WTC11 (cell line): Measurements from ENCODE around the gene NEK8. TPM values are rescaled to one million over a fixed set of nuclear protein-coding genes. Genes with fewer than 3 reads are reported as not detected.

Experiments
- ATAC-seq: fragments of 200-7000 bp; cut with Tn5 transposase; 2 replicates; pipeline ENCODE4 v1.10.0; 2021; ENCODE audit warnings: mild to moderate bottlenecking, moderate library complexity
- CTCF ChIA-PET: fragments of 300-600 bp; sonication (Branson Sonifier 250); formaldehyde crosslinking; loops from one replicate; lab custom pipeline; 2021; ENCODE audit warnings: antibody characterized with exemption; lab: Charles Lee
- POLR2A ChIA-PET: fragments of 350-600 bp; sonication (Branson Sonifier 250); formaldehyde crosslinking; loops from one replicate; lab custom pipeline; 2021; ENCODE audit warnings: antibody characterized with exemption; lab: Charles Lee
- DNase-seq: peaks from one replicate; pipeline ENCODE4 v3.0.0; 2021; ENCODE audit warnings: low spot score
- H3K27ac Mint-ChIP-seq: 2 replicates; pipeline ENCODE4 v1.8.0; 2021; ENCODE audit warnings: mixed read lengths
- H3K27me3 Mint-ChIP-seq: 2 replicates; pipeline ENCODE4 v1.8.0; 2021; ENCODE audit warnings: low read depth, mild to moderate bottlenecking, moderate library complexity, mixed read lengths
- H3K36me3 Mint-ChIP-seq: 2 replicates; pipeline ENCODE4 v1.8.0; 2021; ENCODE audit warnings: mixed read lengths
- H3K4me1 Mint-ChIP-seq: 2 replicates; pipeline ENCODE4 v1.8.0; 2022; ENCODE audit warnings: mixed read lengths
- H3K4me3 Mint-ChIP-seq: 2 replicates; pipeline ENCODE4 v1.8.0; 2021; ENCODE audit warnings: mild to moderate bottlenecking, moderate library complexity, mixed read lengths
- H3K9me3 Mint-ChIP-seq: 2 replicates; pipeline ENCODE4 v1.8.0; 2021; ENCODE audit warnings: mixed read lengths
- CBFB ChIP-seq: sonication (generic); formaldehyde crosslinking; IDR thresholded peaks from 2 replicates; pipeline ENCODE4 v1.8.1; 2022; ENCODE audit warnings: mild to moderate bottlenecking, low read depth, missing genetic modification reagents
- CDX4 ChIP-seq: fragments of 250-450 bp; sonication (Bioruptor Pico); IDR thresholded peaks from 2 replicates; pipeline ENCODE4 v1.9.0; 2021; ENCODE audit warnings: moderate library complexity, mild to moderate bottlenecking, inconsistent platforms, borderline replicate concordance
- CREB1 ChIP-seq: sonication (generic); formaldehyde crosslinking; IDR thresholded peaks from 2 replicates; pipeline ENCODE4 v1.8.0; 2023; ENCODE audit warnings: mild to moderate bottlenecking, missing genetic modification reagents
- CREM ChIP-seq: sonication (generic); formaldehyde crosslinking; IDR thresholded peaks from 2 replicates; pipeline ENCODE4 v1.8.1; 2022; ENCODE audit warnings: mild to moderate bottlenecking, missing genetic modification reagents, moderate library complexity
- ERG ChIP-seq: fragments of 250-450 bp; sonication (Bioruptor Pico); IDR thresholded peaks from 2 replicates; pipeline ENCODE4 v1.8.0; 2021; ENCODE audit warnings: mild to moderate bottlenecking
- ESRRA ChIP-seq: sonication (generic); formaldehyde crosslinking; IDR thresholded peaks from 2 replicates; pipeline ENCODE4 v1.8.1; 2022; ENCODE audit warnings: mild to moderate bottlenecking, missing genetic modification reagents, borderline replicate concordance
- ETV6 ChIP-seq: sonication (generic); formaldehyde crosslinking; IDR thresholded peaks from 2 replicates; pipeline ENCODE4 v1.8.1; 2022; ENCODE audit warnings: mild to moderate bottlenecking, missing genetic modification reagents
- HMGA2 ChIP-seq: fragments of 250-450 bp; sonication (Bioruptor Pico); IDR thresholded peaks from 2 replicates; pipeline ENCODE4 v1.4.0; 2021; ENCODE audit warnings: mild to moderate bottlenecking, moderate library complexity
- IRF1 ChIP-seq: sonication (generic); formaldehyde crosslinking; IDR thresholded peaks from 2 replicates; pipeline ENCODE4 v1.8.0; 2023; ENCODE audit warnings: missing genetic modification reagents
- IRF2 ChIP-seq: sonication (generic); formaldehyde crosslinking; IDR thresholded peaks from 2 replicates; pipeline ENCODE4 v1.8.0; 2022; ENCODE audit warnings: low read depth, missing genetic modification reagents, borderline replicate concordance
- MAX ChIP-seq: sonication (generic); formaldehyde crosslinking; IDR thresholded peaks from 2 replicates; pipeline ENCODE4 v1.8.0; 2022; ENCODE audit warnings: mild to moderate bottlenecking, missing genetic modification reagents
- NR2C2 ChIP-seq: sonication (generic); formaldehyde crosslinking; IDR thresholded peaks from 2 replicates; pipeline ENCODE4 v1.8.0; 2022; ENCODE audit warnings: mild to moderate bottlenecking, missing genetic modification reagents
- USF1 ChIP-seq: sonication (generic); formaldehyde crosslinking; IDR thresholded peaks from 2 replicates; pipeline ENCODE4 v1.8.0; 2022; ENCODE audit warnings: mild to moderate bottlenecking, missing genetic modification reagents
- ZMAT4 ChIP-seq: fragments of 250-450 bp; sonication (Bioruptor Pico); IDR thresholded peaks from 2 replicates; pipeline ENCODE4 v1.9.0; 2021; ENCODE audit warnings: mild to moderate bottlenecking
- ZNF281 ChIP-seq: sonication (generic); formaldehyde crosslinking; IDR thresholded peaks from 2 replicates; pipeline ENCODE4 v1.8.0; 2023; ENCODE audit warnings: mild to moderate bottlenecking, missing genetic modification reagents
- ZNF317 ChIP-seq: sonication (generic); formaldehyde crosslinking; IDR thresholded peaks from 2 replicates; pipeline ENCODE4 v1.8.1; 2023; ENCODE audit warnings: low read depth, mild to moderate bottlenecking, moderate library complexity, missing genetic modification reagents, borderline replicate concordance
- ZNF396 ChIP-seq: fragments of 250-450 bp; sonication (Bioruptor Pico); IDR thresholded peaks from 2 replicates; pipeline ENCODE4 v1.8.0; 2021; ENCODE audit warnings: mild to moderate bottlenecking, moderate library complexity, borderline replicate concordance
- ZNF425 ChIP-seq: fragments of 250-450 bp; sonication (Bioruptor Pico); conservative IDR thresholded peaks from 2 replicates; pipeline ENCODE4 v1.9.0; 2021; ENCODE audit warnings: mild to moderate bottlenecking
- ZNF532 ChIP-seq: fragments of 250-450 bp; sonication (Bioruptor Pico); IDR thresholded peaks from 2 replicates; pipeline ENCODE4 v1.9.0; 2021; ENCODE audit warnings: mild to moderate bottlenecking, borderline replicate concordance
- ZNF671 ChIP-seq: fragments of 250-450 bp; sonication (Bioruptor Pico); IDR thresholded peaks from 2 replicates; pipeline ENCODE4 v1.8.0; 2021; ENCODE audit warnings: mild to moderate bottlenecking
- total RNA-seq: library from RNA; stranded (reverse); gene quantifications from 3 replicates; pipeline ENCODE4 v1.2.3, GENCODE V29; 2021

The NEK8 gene
- total RNA-seq, 1 experiment from 2014 or later, result 25.0 TPM

- TF ChIP-seq ZNF396 (CRISPR knock-in tag), result no peak
Observed at GRCh38 chr17:28724500-28725165, 4.0 kb upstream of the NEK8 start (continued).

- Mint-ChIP-seq H3K36me3 (peaks cover 43% of the 10 kb centered on the region), H3K27ac (peak overlapping the region; percentile 98), H3K4me1 (peaks cover 54% of the 10 kb centered on the region), H3K9me3 (no peaks in the 10 kb centered on the region), H3K4me3 (peak overlapping the region; percentile 93), H3K27me3 (no peaks in the 10 kb centered on the region)
- ChIA-PET CTCF (interaction anchor here (0.6 to 12.2 kb wide), 10 partner anchors 8 to 391 kb away, joined by 5 to 541 read pairs (median 19); partner anchors contain the start of genes PHF12, PROCA1 and TRAF4), POLR2A (interaction anchor here (0.5 to 6.4 kb wide), 8 partner anchors 14 to 455 kb away, joined by 3 to 310 read pairs (median 10); partner anchors contain the start of genes FAM222B, MYO18A, PHF12 and PROCA1)
- no peak for DNase-seq
- peak; percentile 0 for ATAC-seq
- TF ChIP-seq ZMAT4 (CRISPR knock-in tag), result 0 out of 2 replicates have a peak, but pooled peaks have one; percentile 19
- TF ChIP-seq ZNF671, result peak; percentile 20; the same call in 1 of the 2 replicates
- no peak for TF ChIP-seq NR2C2 (CRISPR knock-in tag)
- TF ChIP-seq CREB1 (CRISPR knock-in tag), result no peak; the same call in 1 of the 2 replicates
- no peak; the same call in 1 of the 2 replicates for TF ChIP-seq CREM (CRISPR knock-in tag)
- TF ChIP-seq CBFB (CRISPR knock-in tag), result no peak
- TF ChIP-seq ESRRA, result no peak
- TF ChIP-seq ERG (CRISPR knock-in tag), result peak; percentile 86; the same call in 1 of the 2 replicates
- TF ChIP-seq HMGA2 (CRISPR knock-in tag), result no peak
- TF ChIP-seq MAX (CRISPR knock-in tag), result no peak
- TF ChIP-seq IRF1, result 0 out of 2 replicates have a peak, but pooled peaks have one; percentile 55
- peak; percentile 80; the same call in 1 of the 2 replicates for TF ChIP-seq ZNF425 (CRISPR knock-in tag)
- no peak for TF ChIP-seq CDX4 (CRISPR knock-in tag)
- peak; percentile 88 for TF ChIP-seq ETV6 (CRISPR knock-in tag)
- TF ChIP-seq ZNF281 (CRISPR knock-in tag), result no peak
- no peak for TF ChIP-seq ZNF396 (CRISPR knock-in tag)
- TF ChIP-seq ZNF532 (CRISPR knock-in tag), result no peak
- TF ChIP-seq ZNF317 (CRISPR knock-in tag), result no peak
- no peak for TF ChIP-seq USF1 (CRISPR knock-in tag)
- TF ChIP-seq IRF2, result no peak
Observed at GRCh38 chr17:28725166-28725659, 3.4 kb upstream of the NEK8 start.
